ENCODE measurements around the gene TNK1.

TNK1 gene

DNA sequence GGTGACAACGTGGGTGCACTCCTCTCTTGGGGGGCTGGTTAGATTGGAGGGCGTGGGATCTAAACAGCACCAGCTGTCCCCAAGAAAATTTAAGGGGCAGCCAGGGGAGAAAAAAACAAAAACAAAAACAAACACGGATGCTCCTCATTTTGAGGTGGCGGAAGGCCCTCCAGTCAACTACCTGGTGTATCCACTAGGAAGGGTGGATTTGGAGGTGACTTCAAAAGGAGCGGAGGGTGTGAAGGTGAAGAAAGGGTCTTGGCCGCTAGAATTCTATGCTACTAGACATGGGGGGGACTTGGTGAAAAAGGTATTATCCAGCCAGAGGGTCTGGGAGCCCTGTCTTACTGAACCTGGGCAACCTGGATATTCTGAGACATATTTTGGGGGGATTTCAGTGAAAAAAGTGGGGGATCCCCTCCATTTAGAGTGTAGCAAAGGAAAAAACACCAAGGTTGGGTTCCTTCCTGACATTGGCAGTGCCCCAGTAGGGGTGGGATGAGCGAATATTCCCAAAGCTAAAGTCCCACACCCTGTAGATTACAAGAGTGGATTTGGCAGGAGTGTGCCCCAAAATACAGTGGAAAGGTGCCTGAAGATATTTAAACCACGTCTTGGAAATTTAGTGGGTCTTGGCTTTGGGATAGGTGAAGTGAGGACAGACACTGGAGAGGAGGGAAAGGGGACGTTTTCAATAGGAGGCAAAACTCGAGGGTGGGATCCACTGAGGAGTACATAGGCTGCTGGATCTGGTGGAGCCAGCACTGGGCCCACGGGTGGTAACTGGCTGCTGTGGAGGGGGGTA is 58.0 kb downstream of the TNK1 start:
- TF ChIP-seq, protein P1, sequence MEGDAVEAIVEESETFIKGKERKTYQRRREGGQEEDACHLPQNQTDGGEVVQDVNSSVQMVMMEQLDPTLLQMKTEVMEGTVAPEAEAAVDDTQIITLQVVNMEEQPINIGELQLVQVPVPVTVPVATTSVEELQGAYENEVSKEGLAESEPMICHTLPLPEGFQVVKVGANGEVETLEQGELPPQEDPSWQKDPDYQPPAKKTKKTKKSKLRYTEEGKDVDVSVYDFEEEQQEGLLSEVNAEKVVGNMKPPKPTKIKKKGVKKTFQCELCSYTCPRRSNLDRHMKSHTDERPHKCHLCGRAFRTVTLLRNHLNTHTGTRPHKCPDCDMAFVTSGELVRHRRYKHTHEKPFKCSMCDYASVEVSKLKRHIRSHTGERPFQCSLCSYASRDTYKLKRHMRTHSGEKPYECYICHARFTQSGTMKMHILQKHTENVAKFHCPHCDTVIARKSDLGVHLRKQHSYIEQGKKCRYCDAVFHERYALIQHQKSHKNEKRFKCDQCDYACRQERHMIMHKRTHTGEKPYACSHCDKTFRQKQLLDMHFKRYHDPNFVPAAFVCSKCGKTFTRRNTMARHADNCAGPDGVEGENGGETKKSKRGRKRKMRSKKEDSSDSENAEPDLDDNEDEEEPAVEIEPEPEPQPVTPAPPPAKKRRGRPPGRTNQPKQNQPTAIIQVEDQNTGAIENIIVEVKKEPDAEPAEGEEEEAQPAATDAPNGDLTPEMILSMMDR (IDR thresholded peaks at IDR 0.05; ENCODE audit: low read depth, low read length), result no peak
- in situ Hi-C loops (cut with HindIII; ENCODE audit: low sequenced_read_pairs), result no loop called here
- no peak for DNase-seq (ENCODE audit: low read depth, low spot score)
- H3K4me3 ChIP-seq (ENCODE audit: low read depth, low read length), result peak overlapping the region; percentile 27
